B cell (primary cell): ENCODE measurements around the gene ARID3A. TPM values are rescaled to one million over a fixed set of nuclear protein-coding genes. Genes with fewer than 3 reads are reported as not detected.

Experiments used
- ATAC-seq: fragments of 200-7000 bp; cut with Tn5 transposase; one replicate; pipeline ENCODE4 v1.10.0; 2021; ENCODE audit warnings: low read depth, mild to moderate bottlenecking, moderate number of reproducible peaks, moderate library complexity
- CTCF ChIA-PET: fragments of 350-600 bp; sonication (Branson Sonifier 250); formaldehyde crosslinking; loops from one replicate; lab custom pipeline; 2021; ENCODE audit warnings: antibody characterized with exemption, inconsistent platforms; lab: Charles Lee
- POLR2A ChIA-PET: fragments of 350-600 bp; sonication (Branson Sonifier 250); formaldehyde crosslinking; loops from one replicate; lab custom pipeline; 2021; ENCODE audit warnings: antibody characterized with exemption; lab: Charles Lee
- DNase-seq: peaks from one replicate; pipeline ENCODE4 v3.0.0; 2013
- H2AFZ ChIP-seq: 2 replicates; pipeline ENCODE4 v1.6.1; 2012; ENCODE audit warnings: mild to moderate bottlenecking, low read depth, low read length; ENCODE audit not compliant: insufficient read depth, poor library complexity, severe bottlenecking
- H3K27ac ChIP-seq, 2 donors: 1 replicate in 1 of 2; 2 replicates in 1 of 2; pipeline ENCODE4 v1.5.1; 2012 to 2013; ENCODE audit warnings: low read length in 2 of 2, mild to moderate bottlenecking in 2 of 2, moderate library complexity in 1 of 2
- H3K27me3 ChIP-seq, 4 experiments: fragments of 200-600 bp in 1 of 4; sonication (generic) in 1 of 4; replicated peaks in 1 of 4; 1 replicate in 2 of 4; 2 replicates in 2 of 4; pipeline versions ENCODE4 v1.6.1 to v1.7.0; 2013 to 2016; ENCODE audit warnings: low read length in 3 of 4, mild to moderate bottlenecking in 2 of 4, mixed read lengths in 1 of 4, moderate library complexity in 1 of 4; ENCODE audit not compliant: insufficient read depth in 4 of 4, control insufficient read depth in 3 of 4; ENCODE audit errors: control extremely low read depth in 1 of 4
- H3K36me3 ChIP-seq, 2 experiments: replicated peaks in 1 of 2; 1 replicate in 1 of 2; 2 replicates in 1 of 2; pipeline versions ENCODE4 v1.6.1 to v1.7.1; 2013; ENCODE audit warnings: low read length in 1 of 2; ENCODE audit not compliant: insufficient read depth in 2 of 2, control insufficient read depth in 1 of 2; ENCODE audit errors: control extremely low read depth in 1 of 2, extremely low read depth in 1 of 2
- H3K4me1 ChIP-seq, 2 donors: fragments of 200-600 bp in 1 of 2; sonication (generic) in 1 of 2; 1 replicate in 1 of 2; 2 replicates in 1 of 2; pipeline versions ENCODE4 v1.5.1 to v1.6.1; 2013 to 2017; ENCODE audit warnings: low read length in 2 of 2; ENCODE audit not compliant: control insufficient read depth in 2 of 2, insufficient read depth in 2 of 2
- H3K4me2 ChIP-seq: replicated peaks from 2 replicates; pipeline ENCODE3; 2012; ENCODE audit warnings: mild to moderate bottlenecking, low read depth, low read length; ENCODE audit not compliant: poor library complexity, severe bottlenecking
- H3K4me3 ChIP-seq, 5 experiments: fragments of 200-600 bp in 1 of 5; sonication (generic) in 1 of 5; 1 replicate in 3 of 5; 2 replicates in 2 of 5; pipeline versions ENCODE4 v1.5.1 to v1.7.0; 2011 to 2016; ENCODE audit warnings: low read length in 4 of 5, mild to moderate bottlenecking in 4 of 5, low read depth in 2 of 5, control low read depth in 1 of 5, moderate library complexity in 1 of 5; ENCODE audit not compliant: insufficient read depth in 1 of 5; ENCODE audit errors: control extremely low read depth in 1 of 5, extremely low read depth in 1 of 5
- H3K79me2 ChIP-seq: fragments of 200-600 bp; sonication (generic); one replicate; pipeline ENCODE4 v1.6.0; 2016; ENCODE audit warnings: low read length; ENCODE audit not compliant: control insufficient read depth, insufficient read depth
- H3K9ac ChIP-seq: fragments of 200-600 bp; sonication (generic); 2 replicates; pipeline ENCODE4 v1.6.1; 2017; ENCODE audit warnings: mild to moderate bottlenecking, low read length, moderate library complexity
- H3K9me3 ChIP-seq, 3 donors: one replicate each; pipeline versions ENCODE4 v1.6.1 to v1.7.1; 2013; ENCODE audit warnings: low read length in 2 of 3; ENCODE audit not compliant: control insufficient read depth in 2 of 3, insufficient read depth in 1 of 3; ENCODE audit errors: control extremely low read depth in 1 of 3
- H4K20me1 ChIP-seq: 2 replicates; pipeline ENCODE4 v1.6.0; 2012; ENCODE audit warnings: mild to moderate bottlenecking, low read length; ENCODE audit not compliant: insufficient read depth, control insufficient read depth, poor library complexity, severe bottlenecking
- H3K27ac Mint-ChIP-seq: one replicate; pipeline ENCODE4 v1.8.0; 2021; ENCODE audit warnings: mixed read lengths
- H3K27me3 Mint-ChIP-seq: one replicate; pipeline ENCODE4 v1.8.0; 2021; ENCODE audit warnings: mixed read lengths
- H3K4me1 Mint-ChIP-seq: one replicate; pipeline ENCODE4 v1.8.0; 2021; ENCODE audit warnings: mixed read lengths
- H3K4me3 Mint-ChIP-seq: one replicate; pipeline ENCODE4 v1.8.0; 2021; ENCODE audit warnings: mixed read lengths
- H3K9me3 Mint-ChIP-seq: one replicate; pipeline ENCODE4 v1.8.0; 2022; ENCODE audit warnings: mixed read lengths; ENCODE audit not compliant: insufficient read depth
- EZH2 ChIP-seq: IDR thresholded peaks from 2 replicates; pipeline ENCODE4 v1.6.1; 2012; ENCODE audit warnings: borderline replicate concordance, low read depth, mild to moderate bottlenecking, moderate library complexity, low read length; ENCODE audit not compliant: insufficient read depth, poor library complexity, severe bottlenecking
- WGBS: methylation state at CpG from one replicate; pipeline ENCODE4 v1.1.5; 2013; ENCODE audit warnings: missing lambda C conversion rate; ENCODE audit not compliant: insufficient coverage; 5-methylcytosine and 5-hydroxymethylcytosine counted together
- intact Hi-C: fragments of 100-400 bp; cut with micrococcal nuclease; formaldehyde crosslinking; loops from one replicate; pipeline ENCODE4 v1.10.0; 2022
- polyA plus RNA-seq: library from polyadenylated mRNA; depleted of rRNA; stranded (reverse); fragments of >200 nt; gene quantifications from 2 replicates; pipeline ENCODE4 v1.2.3, GENCODE V29; 2012
- total RNA-seq, 2 donors: library from RNA; stranded (reverse); fragments of 120-200 nt in 1 of 2; gene quantifications; 1 replicate in 1 of 2; 2 replicates in 1 of 2; pipeline versions ENCODE4 v1.2.3 to v1.2.4, GENCODE V29; 2013 to 2022
- TF ChIP-seq, protein P1 (sequence below): fragments of 200-600 bp; IDR thresholded peaks from one replicate; pipeline ENCODE4 v1.8.0; 2022; ENCODE audit warnings: antibody characterized with exemption, mild to moderate bottlenecking

ARID3A gene
- total and polyA plus RNA-seq, 2 donors (not counting 1 experiment from before 2014, with no cell fraction given) = 22.9 to 60.5 TPM

DNA sequence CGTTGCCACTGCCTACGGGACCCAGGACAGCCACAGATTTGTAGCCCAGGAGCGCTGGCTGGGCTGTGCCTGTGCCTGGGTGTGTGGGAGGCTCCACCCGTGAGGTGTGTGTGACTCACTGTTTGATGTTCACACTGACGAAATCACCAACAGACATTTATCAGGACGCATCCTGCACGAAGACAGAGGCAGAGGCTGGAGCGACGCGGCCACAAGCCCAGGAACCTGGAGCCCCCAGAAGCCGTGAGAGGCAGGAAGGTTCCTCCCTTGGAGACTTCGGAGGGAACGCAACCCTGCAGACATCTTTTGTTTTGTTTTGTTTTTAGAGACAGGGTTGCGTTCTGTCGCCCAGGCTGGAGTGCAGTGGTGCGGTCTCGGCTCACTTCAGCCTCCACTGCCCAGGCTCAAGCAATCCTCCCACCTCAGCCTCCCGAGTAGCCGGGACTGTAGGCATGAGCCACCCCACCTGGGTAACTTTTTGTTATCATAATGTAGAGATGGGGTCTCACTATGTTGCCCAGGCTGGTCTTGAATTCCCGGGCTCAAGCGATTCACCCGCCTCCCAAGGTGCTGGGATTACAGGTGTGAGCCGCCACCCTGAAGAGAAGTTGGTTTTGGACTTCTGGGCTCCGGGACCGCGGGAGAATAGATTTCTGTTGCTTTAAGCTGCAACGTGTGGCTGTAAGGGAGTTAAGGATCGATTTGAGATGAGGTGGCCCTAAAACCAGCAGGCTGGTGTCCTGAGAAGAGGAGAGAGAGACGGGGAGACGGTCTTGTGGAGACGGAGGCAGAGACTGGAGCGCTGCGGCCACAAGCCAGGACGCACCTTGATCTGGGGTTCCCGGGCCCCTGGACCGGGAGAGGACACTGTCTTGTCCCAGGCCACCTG is 33.4 kb downstream of the ARID3A start:
- Histone ChIP-seq H3K4me2 (no peak overlapping the region), H3K27ac (no peak overlapping the region), H4K20me1 (peaks cover 50% of the 10 kb centered on the region), H3K79me2 (peaks cover 35% of the 10 kb centered on the region), H3K27me3 (no peaks in the 10 kb centered on the region), H3K36me3 (peaks cover 0 to 31% of the 10 kb centered on the region in 2 experiments), H3K4me3 (no peak overlapping the region), H3K9me3 (no peaks in the 10 kb centered on the region), H3K9ac (no peak overlapping the region), H2AFZ (no peak overlapping the region), H3K4me1 (peaks cover 3 to 14% of the 10 kb centered on the region in 2 donors)
- H3K4me3 Mint-ChIP-seq = no peak overlapping the region
- TF ChIP-seq, protein P1, sequence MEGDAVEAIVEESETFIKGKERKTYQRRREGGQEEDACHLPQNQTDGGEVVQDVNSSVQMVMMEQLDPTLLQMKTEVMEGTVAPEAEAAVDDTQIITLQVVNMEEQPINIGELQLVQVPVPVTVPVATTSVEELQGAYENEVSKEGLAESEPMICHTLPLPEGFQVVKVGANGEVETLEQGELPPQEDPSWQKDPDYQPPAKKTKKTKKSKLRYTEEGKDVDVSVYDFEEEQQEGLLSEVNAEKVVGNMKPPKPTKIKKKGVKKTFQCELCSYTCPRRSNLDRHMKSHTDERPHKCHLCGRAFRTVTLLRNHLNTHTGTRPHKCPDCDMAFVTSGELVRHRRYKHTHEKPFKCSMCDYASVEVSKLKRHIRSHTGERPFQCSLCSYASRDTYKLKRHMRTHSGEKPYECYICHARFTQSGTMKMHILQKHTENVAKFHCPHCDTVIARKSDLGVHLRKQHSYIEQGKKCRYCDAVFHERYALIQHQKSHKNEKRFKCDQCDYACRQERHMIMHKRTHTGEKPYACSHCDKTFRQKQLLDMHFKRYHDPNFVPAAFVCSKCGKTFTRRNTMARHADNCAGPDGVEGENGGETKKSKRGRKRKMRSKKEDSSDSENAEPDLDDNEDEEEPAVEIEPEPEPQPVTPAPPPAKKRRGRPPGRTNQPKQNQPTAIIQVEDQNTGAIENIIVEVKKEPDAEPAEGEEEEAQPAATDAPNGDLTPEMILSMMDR = no peak
- no peak for TF ChIP-seq EZH2
- no peak overlapping the region for H3K27ac Mint-ChIP-seq
- ChIA-PET CTCF (no interaction called here), POLR2A (no interaction called here)
- ATAC-seq (no peak), DNase-seq (no peak)
- no peaks in the 10 kb centered on the region for H3K9me3 Mint-ChIP-seq
- WGBS = 96% methylated on average over 28 of the region's 36 CpGs
- intact Hi-C loops = no loop called here
- H3K27me3 Mint-ChIP-seq = no peaks in the 10 kb centered on the region
- H3K4me1 Mint-ChIP-seq = peaks cover 7% of the 10 kb centered on the region

DNA sequence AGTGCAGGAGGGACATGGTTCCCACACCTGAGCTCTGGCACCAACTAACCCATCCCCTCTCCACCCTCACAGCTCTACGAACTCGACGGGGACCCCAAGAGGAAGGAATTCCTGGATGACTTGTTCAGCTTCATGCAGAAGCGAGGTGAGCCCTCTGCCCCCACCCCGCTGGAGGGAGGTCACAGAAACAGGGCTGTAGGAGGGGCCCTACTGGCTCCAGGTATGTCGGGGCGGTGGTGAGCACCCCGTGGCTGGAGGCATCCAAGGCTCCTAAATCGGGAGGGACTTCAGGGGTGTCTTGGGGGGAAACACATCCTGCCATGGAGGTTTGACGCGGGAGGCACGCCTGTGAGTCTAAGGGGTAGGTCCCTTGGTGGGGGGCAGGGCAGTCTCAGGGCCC is 34.2 kb downstream of the ARID3A start:
- Mint-ChIP-seq H3K4me1 (peaks cover 1% of the 10 kb centered on the region), H3K9me3 (no peaks in the 10 kb centered on the region), H3K4me3 (no peak overlapping the region), H3K27me3 (no peaks in the 10 kb centered on the region), H3K27ac (no peak overlapping the region)
- Histone ChIP-seq H3K27me3 (no peaks in the 10 kb centered on the region), H3K4me2 (no peak overlapping the region), H3K36me3 (peaks cover 0 to 38% of the 10 kb centered on the region in 2 experiments), H3K4me1 (peaks cover 0 to 6% of the 10 kb centered on the region in 2 donors), H2AFZ (no peak overlapping the region), H3K9me3 (peaks cover 0 to 7% (median 0%) of the 10 kb centered on the region in 3 donors), H3K79me2 (peaks cover 27% of the 10 kb centered on the region), H4K20me1 (peaks cover 43% of the 10 kb centered on the region), H3K4me3 (no peak overlapping the region), H3K9ac (no peak overlapping the region), H3K27ac (no peak overlapping the region)
- 68% methylated on average over 11 of the region's 12 CpGs for WGBS
- no peak for DNase-seq
- intact Hi-C loops = no loop called here
- TF ChIP-seq EZH2 = no peak
- TF ChIP-seq, protein P1 = no peak
- CTCF ChIA-PET = no interaction called here
- POLR2A ChIA-PET = no interaction called here
- ATAC-seq = no peak
